Coronary artery (tissue), 2 donors: ENCODE data around the gene PHTF1.

Source experiments
- DNase-seq: peaks from one replicate; pipeline ENCODE4 v3.0.0-alpha.2; 2017; ENCODE audit warnings: low spot score
- H3K27ac ChIP-seq, 2 donors: fragments of 200-600 bp; sonication (generic); one replicate each; pipeline ENCODE4 v1.5.1; 2016 to 2019
- H3K4me3 ChIP-seq: fragments of 200-600 bp; sonication (generic); 2 replicates; pipeline ENCODE4 v1.5.1; 2016; ENCODE audit warnings: mild to moderate bottlenecking, moderate library complexity
- CTCF ChIP-seq: fragments of 200-600 bp; sonication (generic); IDR thresholded peaks from one replicate; pipeline ENCODE4 v1.5.1; 2019; ENCODE audit warnings: antibody characterized with exemption

The PHTF1 gene

GRCh38 chr1:113749402-113749801 is 9.9 kb downstream of the PHTF1 start:
- no peak for TF ChIP-seq CTCF
- Histone ChIP-seq H3K27ac (no peak overlapping the region), H3K4me3 (no peak overlapping the region)
- no peak for DNase-seq

GRCh38 chr1:113747376-113747775 is 11.9 kb downstream of the PHTF1 start:
- H3K4me3 ChIP-seq = no peak overlapping the region
- TF ChIP-seq CTCF = no peak
- H3K27ac ChIP-seq = no peak overlapping the region
- no peak for DNase-seq

DNA sequence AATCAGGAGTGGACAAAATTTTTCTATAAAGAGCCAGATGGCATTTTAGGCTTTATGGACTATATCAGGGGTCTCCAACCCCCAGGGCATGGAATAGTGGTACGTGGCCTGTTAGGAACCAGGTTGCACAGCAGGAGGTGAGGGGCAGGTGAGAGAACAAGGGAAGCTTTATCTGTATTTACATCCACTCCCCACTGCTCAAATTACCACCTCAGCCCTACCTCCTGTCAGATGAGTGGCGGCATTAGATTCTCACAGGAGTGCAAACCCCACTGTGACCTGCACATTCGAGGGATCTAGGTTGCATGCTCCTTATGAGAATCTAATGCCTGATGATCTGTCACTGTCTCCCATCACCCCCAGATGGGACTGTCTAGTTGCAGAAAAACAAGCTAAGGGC is 13.9 kb downstream of the PHTF1 start:
- Histone ChIP-seq H3K27ac (no peak overlapping the region), H3K4me3 (no peak overlapping the region)
- DNase-seq = no peak
- no peak for TF ChIP-seq CTCF

DNA sequence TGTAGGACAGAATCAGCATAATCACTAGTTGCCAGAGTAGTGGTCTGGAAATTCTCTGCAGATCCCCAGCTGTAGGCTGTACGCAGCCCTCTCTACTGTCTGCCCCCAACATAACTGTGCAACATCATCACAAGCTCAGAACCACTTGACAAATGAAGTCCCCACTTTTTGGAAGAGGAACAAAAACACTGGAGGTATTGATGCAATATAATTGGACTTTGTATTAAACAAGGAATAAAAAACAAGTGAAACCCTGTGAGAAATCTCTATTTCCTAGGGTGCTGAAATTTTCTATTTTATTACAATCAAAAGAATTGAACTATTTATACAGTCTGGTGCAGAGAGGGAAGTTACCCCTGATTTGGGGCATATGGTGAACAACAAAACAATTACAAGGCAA is 15.2 kb downstream of the PHTF1 start:
- Histone ChIP-seq H3K4me3 (no peak overlapping the region), H3K27ac (no peak overlapping the region)
- TF ChIP-seq CTCF = no peak
- no peak for DNase-seq

- H3K27ac ChIP-seq = no peak overlapping the region
- DNase-seq = no peak
- no peak for TF ChIP-seq CTCF
Observed at GRCh38 chr1:113742515-113742914, 16.8 kb downstream of the PHTF1 start.

DNA sequence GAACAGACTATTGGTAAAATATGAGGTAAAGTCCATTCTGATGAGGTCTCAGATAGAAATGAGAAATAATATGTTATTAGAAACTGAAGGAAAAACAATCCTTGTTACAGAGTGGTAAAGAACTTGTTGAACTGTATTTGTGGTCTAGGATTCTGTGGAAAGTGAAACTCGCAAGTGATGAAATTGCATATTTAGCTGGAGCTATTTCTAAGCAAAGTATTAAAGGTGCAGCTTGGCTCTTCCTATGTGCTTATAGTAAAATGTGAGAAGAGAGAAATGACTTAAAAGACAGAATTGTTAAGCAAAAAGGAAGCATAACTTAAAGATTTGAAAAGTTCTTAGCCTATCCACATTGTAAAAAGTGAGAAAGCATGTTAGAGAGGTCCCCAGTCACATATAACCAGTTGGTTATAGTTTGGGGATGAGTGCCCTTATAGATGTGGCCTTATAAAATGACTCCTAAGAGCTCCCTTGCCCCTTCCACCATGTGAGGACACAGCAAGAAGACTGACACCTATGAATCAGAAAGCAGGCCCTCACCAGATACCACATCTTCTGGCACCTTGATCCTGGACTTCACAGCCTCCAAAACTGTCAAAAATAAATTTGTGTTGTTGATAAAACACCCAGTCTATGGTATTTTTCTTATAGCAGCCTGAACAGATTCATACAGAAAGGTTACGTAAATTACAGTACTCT is 24.8 kb downstream of the PHTF1 start:
- DNase-seq = no peak
- no peak overlapping the region for H3K27ac ChIP-seq
- H3K4me3 ChIP-seq = no peak overlapping the region
- no peak for TF ChIP-seq CTCF

More at GRCh38 chr1:113742515-113742914, 16.8 kb downstream of the PHTF1 start:
- no peak overlapping the region for H3K4me3 ChIP-seq

- Histone ChIP-seq H3K27ac (no peak overlapping the region), H3K4me3 (no peak overlapping the region)
- no peak for DNase-seq
- TF ChIP-seq CTCF = no peak
Observed at GRCh38 chr1:113732802-113733201, 26.5 kb downstream of the PHTF1 start.
